ENCODE results near the gene GLMP. TPM values are rescaled to one million over a fixed set of nuclear protein-coding genes. Genes with fewer than 3 reads are reported as not detected.

GLMP gene
- total RNA-seq, 1 experiment from 2014 or later = 60.3 TPM

DNA sequence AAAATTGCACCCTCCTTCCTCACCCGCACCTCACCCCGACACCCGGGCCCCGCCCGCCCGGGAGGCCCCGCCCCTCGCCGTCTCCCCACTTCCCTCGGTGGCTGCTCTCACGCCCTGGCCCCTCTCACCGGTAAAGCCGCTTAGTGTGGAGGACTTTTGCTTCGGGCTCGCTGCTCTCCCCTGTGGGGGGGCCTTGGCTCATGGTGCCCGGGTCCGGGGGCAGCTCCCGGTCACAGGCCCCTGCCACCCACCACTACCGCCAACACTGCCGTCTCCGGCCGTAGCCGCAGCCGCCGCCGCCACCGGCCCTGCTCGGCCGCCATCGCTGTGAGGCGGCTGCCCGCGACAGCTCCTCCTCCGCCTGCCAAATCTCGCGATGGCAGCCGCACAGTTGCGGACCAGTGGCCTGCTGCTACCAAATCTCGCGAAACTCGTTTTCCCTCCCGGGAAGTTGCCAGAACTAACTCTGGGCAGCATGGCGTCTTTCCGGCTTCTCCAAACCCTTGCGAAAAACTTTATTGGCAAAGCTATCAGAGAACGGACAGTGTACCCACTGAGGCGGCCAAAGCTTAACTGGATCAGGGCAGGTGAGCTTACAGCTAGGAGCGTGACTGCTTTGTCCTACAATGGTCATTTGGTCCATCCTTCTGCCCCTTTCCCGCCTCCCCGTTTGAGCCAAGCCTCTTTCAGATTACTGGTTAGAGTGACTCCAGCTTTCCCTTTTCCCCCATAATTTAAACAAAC lies 12.8 kb downstream of the GLMP start, which contains the start of gene SMG5 (continued):
- TF ChIP-seq, protein P1, sequence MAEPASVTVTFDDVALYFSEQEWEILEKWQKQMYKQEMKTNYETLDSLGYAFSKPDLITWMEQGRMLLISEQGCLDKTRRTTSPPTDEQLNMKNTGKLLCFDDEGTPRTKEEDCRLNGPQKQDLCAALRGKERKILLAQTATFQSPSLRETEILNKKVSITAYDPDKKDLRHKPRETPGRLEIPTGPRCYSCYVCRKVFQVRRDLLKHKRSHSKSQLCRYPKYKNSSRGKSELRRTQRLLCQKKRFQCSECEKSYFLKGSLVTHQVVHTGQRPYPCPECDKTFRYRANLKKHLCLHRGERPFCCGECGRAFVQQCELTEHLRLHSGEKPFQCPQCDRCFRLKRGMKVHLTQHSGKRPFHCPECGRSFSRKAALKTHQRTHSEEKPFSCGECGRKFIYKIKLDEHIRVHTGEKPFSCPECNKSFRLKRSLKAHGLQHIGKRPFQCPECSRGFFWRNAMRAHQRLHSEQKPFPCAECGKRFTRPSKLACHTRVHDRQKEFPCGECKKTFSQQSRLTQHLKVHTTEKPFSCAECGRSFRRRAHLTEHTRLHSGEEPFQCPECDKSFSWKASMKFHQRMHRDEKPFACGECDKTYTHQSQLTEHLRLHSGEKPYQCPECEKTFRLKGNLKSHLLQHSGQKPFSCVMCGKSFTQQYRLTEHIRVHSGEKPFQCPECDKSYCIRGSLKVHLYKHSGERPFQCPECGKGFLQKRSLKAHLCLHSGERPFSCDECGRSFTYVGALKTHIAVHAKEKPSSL (CRISPR knock-in tag; conservative IDR thresholded peaks at IDR 0.05) = no peak
- TF ChIP-seq EMX1 (CRISPR knock-in tag; IDR thresholded peaks at IDR 0.05) (no peak), JAZF1 (CRISPR knock-in tag; IDR thresholded peaks at IDR 0.05) (no peak), USF1 (CRISPR knock-in tag; IDR thresholded peaks at IDR 0.05) (peak; percentile 41), ZNF138 (CRISPR knock-in tag; conservative IDR thresholded peaks at IDR 0.05) (no peak), NFATC4 (CRISPR knock-in tag; IDR thresholded peaks at IDR 0.05) (no peak), ESRRA (CRISPR knock-in tag; IDR thresholded peaks at IDR 0.05; ENCODE audit: borderline replicate concordance) (no peak; the same call in 1 of the 2 replicates), PRRX2 (CRISPR knock-in tag; IDR thresholded peaks at IDR 0.05) (no peak), GTF2I (CRISPR knock-in tag; conservative IDR thresholded peaks at IDR 0.05) (no peak), RORB (CRISPR knock-in tag; IDR thresholded peaks at IDR 0.05) (no peak), IRF2 (CRISPR knock-in tag; IDR thresholded peaks at IDR 0.05; ENCODE audit: borderline replicate concordance, low read depth) (no peak), NFE2L1 (CRISPR knock-in tag; IDR thresholded peaks at IDR 0.05) (peak; percentile 72; the same call in 1 of the 2 replicates), ZNF396 (CRISPR knock-in tag; IDR thresholded peaks at IDR 0.05; ENCODE audit: borderline replicate concordance) (no peak), RELA (CRISPR knock-in tag; IDR thresholded peaks at IDR 0.05; ENCODE audit: borderline replicate concordance) (no peak), ZNF423 (CRISPR knock-in tag; IDR thresholded peaks at IDR 0.05) (no peak), ERG (CRISPR knock-in tag; IDR thresholded peaks at IDR 0.05) (no peak), FOXP4 (CRISPR knock-in tag; IDR thresholded peaks at IDR 0.05) (peak; percentile 78; the same call in 1 of the 2 replicates), PREB (CRISPR knock-in tag; IDR thresholded peaks at IDR 0.05; ENCODE audit: borderline replicate concordance) (no peak; the same call in 1 of the 2 replicates), CREB1 (CRISPR knock-in tag; IDR thresholded peaks at IDR 0.05) (no peak), TEAD1 (CRISPR knock-in tag; IDR thresholded peaks at IDR 0.05) (peak; percentile 90; the same call in 1 of the 2 replicates), MLX (CRISPR knock-in tag; IDR thresholded peaks at IDR 0.05) (no peak), CBFB (CRISPR knock-in tag; IDR thresholded peaks at IDR 0.05; ENCODE audit: low read depth) (peak; percentile 88; the same call in 1 of the 2 replicates), ZBTB43 (CRISPR knock-in tag; IDR thresholded peaks at IDR 0.05) (peak; percentile 80; the same call in 1 of the 2 replicates)
- TF ChIP-seq, protein P2, sequence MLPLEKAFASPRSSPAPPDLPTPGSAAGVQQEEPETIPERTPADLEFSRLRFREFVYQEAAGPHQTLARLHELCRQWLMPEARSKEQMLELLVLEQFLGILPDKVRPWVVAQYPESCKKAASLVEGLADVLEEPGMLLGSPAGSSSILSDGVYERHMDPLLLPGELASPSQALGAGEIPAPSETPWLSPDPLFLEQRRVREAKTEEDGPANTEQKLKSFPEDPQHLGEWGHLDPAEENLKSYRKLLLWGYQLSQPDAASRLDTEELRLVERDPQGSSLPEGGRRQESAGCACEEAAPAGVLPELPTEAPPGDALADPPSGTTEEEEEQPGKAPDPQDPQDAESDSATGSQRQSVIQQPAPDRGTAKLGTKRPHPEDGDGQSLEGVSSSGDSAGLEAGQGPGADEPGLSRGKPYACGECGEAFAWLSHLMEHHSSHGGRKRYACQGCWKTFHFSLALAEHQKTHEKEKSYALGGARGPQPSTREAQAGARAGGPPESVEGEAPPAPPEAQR (CRISPR knock-in tag; IDR thresholded peaks at IDR 0.05) = no peak
- TF ChIP-seq, protein P3, sequence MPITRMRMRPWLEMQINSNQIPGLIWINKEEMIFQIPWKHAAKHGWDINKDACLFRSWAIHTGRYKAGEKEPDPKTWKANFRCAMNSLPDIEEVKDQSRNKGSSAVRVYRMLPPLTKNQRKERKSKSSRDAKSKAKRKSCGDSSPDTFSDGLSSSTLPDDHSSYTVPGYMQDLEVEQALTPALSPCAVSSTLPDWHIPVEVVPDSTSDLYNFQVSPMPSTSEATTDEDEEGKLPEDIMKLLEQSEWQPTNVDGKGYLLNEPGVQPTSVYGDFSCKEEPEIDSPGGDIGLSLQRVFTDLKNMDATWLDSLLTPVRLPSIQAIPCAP (CRISPR knock-in tag; IDR thresholded peaks at IDR 0.05) = 0 out of 2 replicates have a peak, but pooled peaks have one; percentile 67
- TF ChIP-seq, protein P4, sequence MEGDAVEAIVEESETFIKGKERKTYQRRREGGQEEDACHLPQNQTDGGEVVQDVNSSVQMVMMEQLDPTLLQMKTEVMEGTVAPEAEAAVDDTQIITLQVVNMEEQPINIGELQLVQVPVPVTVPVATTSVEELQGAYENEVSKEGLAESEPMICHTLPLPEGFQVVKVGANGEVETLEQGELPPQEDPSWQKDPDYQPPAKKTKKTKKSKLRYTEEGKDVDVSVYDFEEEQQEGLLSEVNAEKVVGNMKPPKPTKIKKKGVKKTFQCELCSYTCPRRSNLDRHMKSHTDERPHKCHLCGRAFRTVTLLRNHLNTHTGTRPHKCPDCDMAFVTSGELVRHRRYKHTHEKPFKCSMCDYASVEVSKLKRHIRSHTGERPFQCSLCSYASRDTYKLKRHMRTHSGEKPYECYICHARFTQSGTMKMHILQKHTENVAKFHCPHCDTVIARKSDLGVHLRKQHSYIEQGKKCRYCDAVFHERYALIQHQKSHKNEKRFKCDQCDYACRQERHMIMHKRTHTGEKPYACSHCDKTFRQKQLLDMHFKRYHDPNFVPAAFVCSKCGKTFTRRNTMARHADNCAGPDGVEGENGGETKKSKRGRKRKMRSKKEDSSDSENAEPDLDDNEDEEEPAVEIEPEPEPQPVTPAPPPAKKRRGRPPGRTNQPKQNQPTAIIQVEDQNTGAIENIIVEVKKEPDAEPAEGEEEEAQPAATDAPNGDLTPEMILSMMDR (IDR thresholded peaks at IDR 0.05) = no peak
